DND-41 (cell line): ENCODE data around the gene KREMEN2.

Experiments
- CTCF ChIP-seq: IDR thresholded peaks from 2 replicates; pipeline ENCODE4 v1.5.1; 2012; ENCODE audit warnings: borderline replicate concordance, low read length, moderate library complexity, mild to moderate bottlenecking; ENCODE audit not compliant: poor library complexity, severe bottlenecking; ENCODE audit errors: extremely low read depth
- EZH2 ChIP-seq: IDR thresholded peaks from 3 replicates; pipeline ENCODE4 v1.6.1; 2012; ENCODE audit warnings: borderline replicate concordance, low read depth, mild to moderate bottlenecking, moderate library complexity, low read length, inconsistent platforms; ENCODE audit not compliant: severe bottlenecking

- TF ChIP-seq CTCF (no peak), EZH2 (no peak)
Observed at GRCh38 chr16:2930236-2930635, 33.8 kb upstream of the KREMEN2 start.
